ENCODE measurements around the gene NME3. TPM values are rescaled to one million over a fixed set of nuclear protein-coding genes. Genes with fewer than 3 reads are reported as not detected.

Gene NME3
- total and polyA plus RNA-seq, 2 of the 4 experiments (the other 2 are of a cell fraction), result 12.7 to 41.2 TPM

DNA sequence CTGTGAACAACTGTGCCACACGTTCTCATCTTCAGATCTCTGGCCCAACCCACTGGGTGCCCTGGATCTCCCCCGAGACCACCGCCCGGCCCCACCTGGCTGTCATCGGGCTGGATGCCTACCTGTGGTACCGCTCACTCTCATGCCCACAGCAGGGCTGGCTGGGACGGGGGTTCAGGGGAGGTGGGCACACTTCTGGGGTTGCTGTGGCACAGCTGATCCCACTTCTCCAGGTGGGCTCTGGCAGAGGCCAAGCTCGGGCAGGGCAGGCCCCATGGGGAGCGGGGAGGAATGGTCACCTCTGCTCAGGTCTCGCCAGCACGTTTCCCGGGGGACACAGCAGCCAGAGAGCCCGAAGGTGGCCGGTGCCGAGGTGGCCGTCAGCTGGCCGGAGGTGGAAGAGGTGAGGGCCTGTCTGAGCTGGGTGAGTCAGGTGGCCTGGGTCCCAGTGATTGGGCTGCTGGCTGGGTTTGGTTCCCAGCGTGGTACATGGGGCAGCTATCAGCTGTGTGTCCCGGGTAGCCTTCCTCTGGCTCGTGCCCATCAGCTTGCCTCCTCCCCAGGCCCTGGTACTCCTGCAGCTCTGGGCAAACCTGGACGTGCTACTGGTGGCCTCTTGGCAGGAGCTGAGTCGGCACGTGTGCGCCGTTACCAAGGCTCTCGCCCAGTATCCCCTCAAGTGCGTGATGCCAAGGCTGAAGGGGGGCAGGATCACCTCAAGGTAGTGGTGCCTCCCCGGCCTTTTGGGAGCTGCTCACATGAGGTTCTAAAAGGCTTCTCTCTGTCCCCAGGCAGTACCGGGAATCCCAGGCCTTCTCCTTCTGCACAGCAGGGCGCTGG, 3.9 kb upstream of the NME3 start:
- H3K56ac ChIP-seq (ENCODE audit: extremely low read depth, insufficient read depth, low read length), result no peak overlapping the region
- H3K4me2 ChIP-seq (ENCODE audit: low read depth, low read length), result no peak overlapping the region
- no peak overlapping the region for H3K18ac ChIP-seq (ENCODE audit: low read depth, low read length)
- H2BK20ac ChIP-seq (ENCODE audit: low read depth, low read length), result no peak overlapping the region
- H4K91ac ChIP-seq (ENCODE audit: insufficient read depth, low read depth, low read length), result no peak overlapping the region
- H3K4me3 ChIP-seq (ENCODE audit: insufficient read depth, low read depth, low read length), result no peak overlapping the region
- H3K9me3 ChIP-seq (ENCODE audit: control insufficient read depth, insufficient read depth, low read length), result no peaks in the 10 kb centered on the region
- dilution Hi-C loops (cut with HindIII; ENCODE audit: low sequenced_read_pairs, unreplicated experiment), result no loop called here
- no peak overlapping the region for H4K5ac ChIP-seq (ENCODE audit: low read depth, low read length)
- peaks cover 13% of the 10 kb centered on the region for H3K4me1 ChIP-seq (ENCODE audit: control insufficient read depth, insufficient read depth, low read length)
- H2BK5ac ChIP-seq (ENCODE audit: low read depth, low read length, poor library complexity, severe bottlenecking), result no peak overlapping the region
- 0 out of 2 replicates have a peak, but pooled peaks cover 3% of the 10 kb centered on the region for H3K9me1 ChIP-seq (ENCODE audit: insufficient read depth, low read length)
- no peak overlapping the region for H3K27ac ChIP-seq (ENCODE audit: insufficient read depth, low read length)
- no peak overlapping the region for H3K9ac ChIP-seq (ENCODE audit: low read depth, low read length)
- no peak overlapping the region for H3K23ac ChIP-seq (ENCODE audit: low read depth, low read length)
- DNase-seq (no peak), ATAC-seq (ENCODE audit: low read depth) (no peak)
- H2AK9ac ChIP-seq (replicated peaks; ENCODE audit: low read depth, low read length, poor library complexity), result peak overlapping the region; percentile 65
- H3K4ac ChIP-seq (ENCODE audit: low read depth, low read length), result no peak overlapping the region
- peaks cover 25% of the 10 kb centered on the region for H4K20me1 ChIP-seq (ENCODE audit: insufficient read depth, low read length)
- 94% methylated on average over 26 of the region's 30 CpGs; no CpG with 5 or more reads in 1 of the 2 experiments for WGBS, 2 experiments (ENCODE audit: extremely low coverage in 2 of 2, insufficient read length in 1 of 2)
- no peak overlapping the region for H3K14ac ChIP-seq (replicated peaks; ENCODE audit: low read depth, low read length)
- H2BK15ac ChIP-seq (ENCODE audit: low read depth, low read length), result no peak overlapping the region
- no peak overlapping the region for H2BK120ac ChIP-seq (ENCODE audit: low read depth, low read length)
- intact Hi-C loops (cut with micrococcal nuclease), result no loop called here
- no peak overlapping the region for H4K8ac ChIP-seq (ENCODE audit: low read depth in 2 of 2, low read length in 2 of 2)
- ChIA-PET CTCF (no interaction called here), POLR2A (ENCODE audit: unreplicated experiment) (no interaction called here)
- no peak overlapping the region for H2AFZ ChIP-seq (replicated peaks; ENCODE audit: low read length, poor library complexity)
- peaks cover 28% of the 10 kb centered on the region; the same call in 1 of the 2 replicates for H3K36me3 ChIP-seq (ENCODE audit: control insufficient read depth, insufficient read depth, low read length)
- in situ Hi-C loops (cut with MboI; ENCODE audit: low sequenced_read_pairs), result no loop called here
- TF ChIP-seq CHD1 (IDR thresholded peaks at IDR 0.05; ENCODE audit: low read depth, low read length) (no peak), FOS (IDR thresholded peaks at IDR 0.05; ENCODE audit: low read depth, low read length) (no peak), CEBPB (IDR thresholded peaks at IDR 0.05; ENCODE audit: low read depth, low read length) (no peak), POLR2A (IDR thresholded peaks at IDR 0.05; ENCODE audit: low read depth, low read length) (no peak), ELK1 (IDR thresholded peaks at IDR 0.05; ENCODE audit: borderline replicate concordance, low read depth, low read length) (no peak), SMC3 (IDR thresholded peaks at IDR 0.05; ENCODE audit: low read depth, low read length) (no peak), RFX5 (IDR thresholded peaks at IDR 0.05; ENCODE audit: low read depth, low read length) (no peak), BHLHE40 (IDR thresholded peaks at IDR 0.05; ENCODE audit: low read depth, low read length) (no peak), RAD21 (IDR thresholded peaks at IDR 0.05; ENCODE audit: low read length) (no peak), USF2 (IDR thresholded peaks at IDR 0.05; ENCODE audit: low read depth, low read length) (no peak), NFE2L2 (IDR thresholded peaks at IDR 0.05; ENCODE audit: low read depth, low read length) (no peak), MAZ (IDR thresholded peaks at IDR 0.05; ENCODE audit: borderline replicate concordance, low read depth, low read length) (no peak), MXI1 (IDR thresholded peaks at IDR 0.05; ENCODE audit: borderline replicate concordance, low read depth, low read length) (no peak)
- TF ChIP-seq, protein P1, sequence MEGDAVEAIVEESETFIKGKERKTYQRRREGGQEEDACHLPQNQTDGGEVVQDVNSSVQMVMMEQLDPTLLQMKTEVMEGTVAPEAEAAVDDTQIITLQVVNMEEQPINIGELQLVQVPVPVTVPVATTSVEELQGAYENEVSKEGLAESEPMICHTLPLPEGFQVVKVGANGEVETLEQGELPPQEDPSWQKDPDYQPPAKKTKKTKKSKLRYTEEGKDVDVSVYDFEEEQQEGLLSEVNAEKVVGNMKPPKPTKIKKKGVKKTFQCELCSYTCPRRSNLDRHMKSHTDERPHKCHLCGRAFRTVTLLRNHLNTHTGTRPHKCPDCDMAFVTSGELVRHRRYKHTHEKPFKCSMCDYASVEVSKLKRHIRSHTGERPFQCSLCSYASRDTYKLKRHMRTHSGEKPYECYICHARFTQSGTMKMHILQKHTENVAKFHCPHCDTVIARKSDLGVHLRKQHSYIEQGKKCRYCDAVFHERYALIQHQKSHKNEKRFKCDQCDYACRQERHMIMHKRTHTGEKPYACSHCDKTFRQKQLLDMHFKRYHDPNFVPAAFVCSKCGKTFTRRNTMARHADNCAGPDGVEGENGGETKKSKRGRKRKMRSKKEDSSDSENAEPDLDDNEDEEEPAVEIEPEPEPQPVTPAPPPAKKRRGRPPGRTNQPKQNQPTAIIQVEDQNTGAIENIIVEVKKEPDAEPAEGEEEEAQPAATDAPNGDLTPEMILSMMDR (conservative IDR thresholded peaks at IDR 0.05; ENCODE audit: low read depth, low read length), result no peak
- no TSS peak for BruUV-seq (replicated peaks)
- H2AK5ac ChIP-seq (ENCODE audit: low read depth, low read length), result no peak overlapping the region
- H3K27me3 ChIP-seq (ENCODE audit: control insufficient read depth, insufficient read depth, low read length), result no peaks in the 10 kb centered on the region
- peaks cover 12 to 63% of the 10 kb centered on the region in 2 experiments for H3K79me1 ChIP-seq (ENCODE audit: low read depth in 1 of 2, low read length in 2 of 2)
